Measurements from ENCODE around the gene NTM. TPM values are rescaled to one million over a fixed set of nuclear protein-coding genes. Genes with fewer than 3 reads are reported as not detected.

The NTM gene
- total RNA-seq, 4 donors from 2014 or later = 0.78 to 1.1 (median 0.88) TPM; not detected in 1

DNA sequence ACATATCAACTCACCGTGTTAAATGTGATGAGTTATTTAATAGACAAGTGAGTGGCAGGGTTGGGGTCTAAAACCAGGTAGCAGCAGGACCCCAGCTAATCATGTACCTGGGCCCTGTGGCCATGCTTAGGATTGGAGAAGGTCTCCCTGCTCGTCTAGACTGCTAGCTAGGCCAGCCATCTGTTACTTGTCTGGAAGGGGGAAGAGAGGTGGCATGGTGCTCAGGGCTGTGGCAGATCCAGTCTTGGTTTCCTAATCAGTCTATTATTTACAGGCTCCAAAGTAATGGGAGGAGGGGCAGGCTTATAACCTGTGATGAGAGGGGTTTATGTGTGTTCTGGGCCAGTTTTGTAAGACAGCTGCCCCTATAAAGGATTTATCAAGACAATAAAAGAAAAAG is 105.9 kb downstream of the NTM start:
- intact Hi-C loops (cut with DNase I) = no loop called here
- Histone ChIP-seq H3K4me1 (no peaks in the 10 kb centered on the region), H3K9me3 (no peaks in the 10 kb centered on the region), H3K4me3 (replicated peaks in 1 of 3) (no peak overlapping the region), H3K27ac (no peak overlapping the region), H3K27me3 (no peaks in the 10 kb centered on the region), H3K36me3 (no peaks in the 10 kb centered on the region)
- no peak for DNase-seq
- 80 to 92% methylated on average over 2 of the region's 2 CpGs for WGBS, 2 donors
- no peak for TF ChIP-seq POLR2A (IDR thresholded peaks at IDR 0.05)
- TF ChIP-seq, protein P1, sequence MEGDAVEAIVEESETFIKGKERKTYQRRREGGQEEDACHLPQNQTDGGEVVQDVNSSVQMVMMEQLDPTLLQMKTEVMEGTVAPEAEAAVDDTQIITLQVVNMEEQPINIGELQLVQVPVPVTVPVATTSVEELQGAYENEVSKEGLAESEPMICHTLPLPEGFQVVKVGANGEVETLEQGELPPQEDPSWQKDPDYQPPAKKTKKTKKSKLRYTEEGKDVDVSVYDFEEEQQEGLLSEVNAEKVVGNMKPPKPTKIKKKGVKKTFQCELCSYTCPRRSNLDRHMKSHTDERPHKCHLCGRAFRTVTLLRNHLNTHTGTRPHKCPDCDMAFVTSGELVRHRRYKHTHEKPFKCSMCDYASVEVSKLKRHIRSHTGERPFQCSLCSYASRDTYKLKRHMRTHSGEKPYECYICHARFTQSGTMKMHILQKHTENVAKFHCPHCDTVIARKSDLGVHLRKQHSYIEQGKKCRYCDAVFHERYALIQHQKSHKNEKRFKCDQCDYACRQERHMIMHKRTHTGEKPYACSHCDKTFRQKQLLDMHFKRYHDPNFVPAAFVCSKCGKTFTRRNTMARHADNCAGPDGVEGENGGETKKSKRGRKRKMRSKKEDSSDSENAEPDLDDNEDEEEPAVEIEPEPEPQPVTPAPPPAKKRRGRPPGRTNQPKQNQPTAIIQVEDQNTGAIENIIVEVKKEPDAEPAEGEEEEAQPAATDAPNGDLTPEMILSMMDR (IDR thresholded peaks at IDR 0.05) = no peak

DNA sequence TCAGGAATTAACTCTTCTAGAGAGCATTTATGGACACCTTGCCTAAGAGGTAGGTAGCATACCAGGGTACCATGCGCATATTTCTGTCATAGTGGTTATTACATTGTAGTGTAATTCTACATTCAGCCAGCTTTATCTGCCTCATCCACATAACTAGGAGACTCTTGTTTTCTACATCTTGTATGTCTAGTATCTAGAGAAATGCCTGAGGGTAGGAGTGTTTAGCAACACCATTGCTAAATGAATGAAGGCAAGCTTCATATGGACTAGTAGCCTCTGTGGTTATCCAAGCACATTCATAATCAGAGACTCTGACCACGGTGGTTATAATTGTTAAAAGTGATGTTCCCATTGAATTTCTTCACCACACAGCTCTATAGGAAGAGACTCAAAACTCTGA is 107.9 kb downstream of the NTM start:
- DNase-seq = no peak
- Histone ChIP-seq H3K4me3 (replicated peaks in 1 of 3) (no peak overlapping the region), H3K27me3 (no peaks in the 10 kb centered on the region), H3K36me3 (no peaks in the 10 kb centered on the region), H3K9me3 (no peaks in the 10 kb centered on the region), H3K4me1 (no peaks in the 10 kb centered on the region), H3K27ac (no peak overlapping the region)
- intact Hi-C loops (cut with DNase I) = no loop called here
- TF ChIP-seq, protein P1 (IDR thresholded peaks at IDR 0.05) = no peak
- no peak for TF ChIP-seq POLR2A (IDR thresholded peaks at IDR 0.05)
- WGBS, 2 donors = 87 to 92% methylated on average over 2 of the region's 2 CpGs

DNA sequence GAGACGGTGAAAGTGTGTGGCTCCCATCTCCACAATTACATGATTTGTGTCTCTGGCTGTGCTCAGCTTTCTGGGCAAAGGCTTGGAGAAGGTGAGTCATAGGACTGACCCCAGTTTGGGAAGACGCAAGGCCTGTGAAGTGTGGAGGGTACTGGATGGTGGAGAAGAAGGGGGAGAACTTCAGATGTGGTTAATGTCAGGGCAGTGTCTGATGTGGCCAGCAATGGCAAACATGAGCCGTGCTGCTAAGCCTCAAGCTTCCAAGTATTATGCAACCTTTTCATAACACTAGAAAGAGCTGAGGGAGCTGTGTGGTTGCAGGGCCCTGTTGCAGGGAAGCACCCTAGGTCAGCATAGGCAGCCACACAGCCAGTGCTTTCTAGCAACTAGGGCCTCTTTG is 110.9 kb downstream of the NTM start:
- H3K4me3 ChIP-seq (replicated peaks in 1 of 3) = no peak overlapping the region
- no peak overlapping the region for H3K27ac ChIP-seq
- no peaks in the 10 kb centered on the region for H3K4me1 ChIP-seq
- TF ChIP-seq, protein P1 (IDR thresholded peaks at IDR 0.05) = no peak
- TF ChIP-seq POLR2A (IDR thresholded peaks at IDR 0.05) = no peak
- intact Hi-C loops (cut with DNase I) = no loop called here
- H3K36me3 ChIP-seq = no peaks in the 10 kb centered on the region
- no peaks in the 10 kb centered on the region for H3K27me3 ChIP-seq
- WGBS, 2 donors = 83 to 90% methylated on average over 3 of the region's 3 CpGs
- no peak for DNase-seq
- H3K9me3 ChIP-seq = no peaks in the 10 kb centered on the region

DNA sequence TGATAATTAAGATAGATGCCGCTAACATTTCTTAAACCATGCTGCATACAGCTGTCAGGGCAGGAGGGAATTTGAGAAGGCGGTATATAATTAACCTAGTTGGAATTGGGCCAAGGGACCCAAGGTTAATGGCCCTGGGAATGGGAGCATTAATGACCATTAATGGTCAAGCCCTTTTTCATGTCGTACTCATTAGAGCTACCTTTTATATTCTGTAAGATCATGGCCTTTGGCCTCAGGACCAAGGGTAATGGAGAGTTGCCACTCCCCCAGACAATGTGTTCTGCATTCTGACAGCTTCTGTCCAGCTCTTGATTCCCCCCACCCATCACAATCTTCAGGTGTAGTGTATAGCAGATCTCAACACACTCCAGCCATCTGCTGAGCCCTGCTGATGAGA is 111.6 kb downstream of the NTM start:
- no peak for TF ChIP-seq POLR2A (IDR thresholded peaks at IDR 0.05)
- TF ChIP-seq, protein P1 (IDR thresholded peaks at IDR 0.05) = no peak
- no peak overlapping the region for H3K4me3 ChIP-seq (replicated peaks in 1 of 3)

DNA sequence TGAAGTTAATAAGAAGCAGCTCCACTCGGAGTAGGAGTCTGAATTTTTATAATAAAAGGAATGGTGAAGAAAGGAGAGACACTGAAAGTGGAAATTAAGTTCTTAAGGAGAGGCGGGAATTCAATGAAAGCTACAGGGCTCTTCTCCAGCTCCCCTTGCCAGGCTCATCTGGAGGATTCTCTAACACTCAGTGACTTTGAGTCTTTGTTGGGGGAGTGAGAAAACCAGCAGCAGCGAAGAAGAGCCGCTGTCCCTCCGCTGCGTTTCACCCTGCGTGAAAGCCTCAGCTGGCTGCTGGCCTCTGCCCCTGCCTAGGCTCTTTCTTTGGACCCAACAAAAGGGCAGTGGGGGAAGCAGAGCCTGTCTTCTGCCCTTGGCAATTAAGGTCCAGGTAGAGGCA is 113.0 kb downstream of the NTM start:
- H3K27ac ChIP-seq = no peak overlapping the region
- intact Hi-C loops (cut with DNase I) = no loop called here
- no peaks in the 10 kb centered on the region for H3K4me1 ChIP-seq
- H3K4me3 ChIP-seq (replicated peaks in 1 of 3) = no peak overlapping the region
- 86 to 93% methylated on average over 7 of the region's 7 CpGs for WGBS, 2 donors
- no peaks in the 10 kb centered on the region for H3K9me3 ChIP-seq
- no peak for TF ChIP-seq POLR2A (IDR thresholded peaks at IDR 0.05)
- TF ChIP-seq, protein P1 (IDR thresholded peaks at IDR 0.05) = no peak
- no peaks in the 10 kb centered on the region for H3K36me3 ChIP-seq
- no peak for DNase-seq
- H3K27me3 ChIP-seq = no peaks in the 10 kb centered on the region

More for the DNA sequence above, 111.6 kb downstream of the NTM start:
- DNase-seq = no peak
- no peaks in the 10 kb centered on the region for H3K4me1 ChIP-seq
- H3K27me3 ChIP-seq = no peaks in the 10 kb centered on the region
- no peak overlapping the region for H3K27ac ChIP-seq
- H3K9me3 ChIP-seq = no peaks in the 10 kb centered on the region
- 92 to 93% methylated on average over 3 of the region's 3 CpGs for WGBS, 2 donors
- intact Hi-C loops (cut with DNase I) = no loop called here
- no peaks in the 10 kb centered on the region for H3K36me3 ChIP-seq
